Esophagus squamous epithelium (tissue), 4 donors: ENCODE data around the gene CMTM7.

Experiments
- CTCF ChIP-seq, 6 experiments: fragments of 450-650 bp in 4 of 6; fragments of 200-600 bp in 2 of 6; sonication (generic) in 2 of 6; IDR thresholded peaks; one replicate each; pipeline ENCODE4 v1.5.1; 2016 to 2019; ENCODE audit warnings: antibody characterized with exemption in 6 of 6, mild to moderate bottlenecking in 4 of 6, moderate library complexity in 4 of 6
- POLR2A ChIP-seq, 4 donors: fragments of 450-650 bp; IDR thresholded peaks; one replicate each; pipeline ENCODE4 v1.6.1; 2017; ENCODE audit warnings: antibody characterized with exemption in 4 of 4, mild to moderate bottlenecking in 4 of 4, moderate library complexity in 3 of 4

GRCh38 chr3:32501783-32502117 lies 110.1 kb downstream of the CMTM7 start:
- TF ChIP-seq CTCF (IDR thresholded peaks at IDR 0.05) = no peak
- TF ChIP-seq POLR2A (IDR thresholded peaks at IDR 0.05) = no peak
